ENCODE data around the gene SYS1. TPM values are rescaled to one million over a fixed set of nuclear protein-coding genes. Genes with fewer than 3 reads are reported as not detected.

Gene SYS1
- polyA plus RNA-seq, 1 donor from 2014 or later, result 16.1 TPM

- Histone ChIP-seq H3K27me3 (ENCODE audit: insufficient read depth, low read depth, low read length) (no peaks in the 10 kb centered on the region), H3K9me2 (ENCODE audit: insufficient read depth, low read length) (no peaks in the 10 kb centered on the region), H3K9me3 (ENCODE audit: low read length) (no peaks in the 10 kb centered on the region), H2AFZ (ENCODE audit: low read depth, low read length) (no peak overlapping the region), H3K36me3 (ENCODE audit: insufficient read depth, low read length) (no peaks in the 10 kb centered on the region), H4K20me1 (ENCODE audit: insufficient read depth) (no peaks in the 10 kb centered on the region), H3K4me3 (ENCODE audit: low read length) (no peak overlapping the region), H3K79me2 (replicated peaks; ENCODE audit: insufficient read depth, low read length) (no peaks in the 10 kb centered on the region), H3K9ac (ENCODE audit: low read length) (no peak overlapping the region), H3F3A (ENCODE audit: insufficient read depth, low read length, poor library complexity, severe bottlenecking) (no peaks in the 10 kb centered on the region), H3K27ac (ENCODE audit: low read length) (no peak overlapping the region), H3K4me2 (ENCODE audit: low read length) (no peak overlapping the region)
- TF ChIP-seq SMC3 (conservative IDR thresholded peaks at IDR 0.05; ENCODE audit: poor library complexity) (no peak), CTCF (IDR thresholded peaks at IDR 0.05; ENCODE audit: poor library complexity, severe bottlenecking) (no peak)
These were observed 40.0 kb upstream of the SYS1 start for GRCh38 chr20:45322952-45323383.

- H2AFZ ChIP-seq (ENCODE audit: low read depth, low read length), result no peak overlapping the region
- H3K79me2 ChIP-seq (replicated peaks; ENCODE audit: insufficient read depth, low read length), result no peaks in the 10 kb centered on the region
- no peaks in the 10 kb centered on the region for H3K9me3 ChIP-seq (ENCODE audit: low read length)
- no peak for TF ChIP-seq REST (IDR thresholded peaks at IDR 0.05; ENCODE audit: borderline replicate concordance)
- no peak for TF ChIP-seq TAF1 (IDR thresholded peaks at IDR 0.05; ENCODE audit: low read depth)
- TF ChIP-seq MXI1 (conservative IDR thresholded peaks at IDR 0.05; ENCODE audit: poor library complexity, severe bottlenecking), result no peak
- no peak for TF ChIP-seq POLR2AphosphoS5 (IDR thresholded peaks at IDR 0.05)
- TF ChIP-seq CTCF (IDR thresholded peaks at IDR 0.05; ENCODE audit: poor library complexity, severe bottlenecking), result no peak
- no peak for TF ChIP-seq EP300 (conservative IDR thresholded peaks at IDR 0.05; ENCODE audit: poor library complexity, severe bottlenecking)
- TF ChIP-seq SMC3 (conservative IDR thresholded peaks at IDR 0.05; ENCODE audit: poor library complexity), result no peak
- no peak for TF ChIP-seq EZH2 (IDR thresholded peaks at IDR 0.05; ENCODE audit: borderline replicate concordance, insufficient read depth, low read length, poor library complexity, severe bottlenecking)
- TF ChIP-seq RAD21 (conservative IDR thresholded peaks at IDR 0.05), result no peak
- H3K27ac ChIP-seq (ENCODE audit: low read length), result no peak overlapping the region
- H3K27me3 ChIP-seq (ENCODE audit: insufficient read depth, low read depth, low read length), result no peaks in the 10 kb centered on the region
- no peaks in the 10 kb centered on the region for H3F3A ChIP-seq (ENCODE audit: insufficient read depth, low read length, poor library complexity, severe bottlenecking)
- H3K4me2 ChIP-seq (ENCODE audit: low read length), result no peak overlapping the region
- H3K36me3 ChIP-seq (ENCODE audit: insufficient read depth, low read length), result no peaks in the 10 kb centered on the region
- H3K9ac ChIP-seq (ENCODE audit: low read length), result no peak overlapping the region
- no peaks in the 10 kb centered on the region for H4K20me1 ChIP-seq (ENCODE audit: insufficient read depth)
- no peak overlapping the region for H3K4me3 ChIP-seq (ENCODE audit: low read length)
- no peaks in the 10 kb centered on the region for H3K9me2 ChIP-seq (ENCODE audit: insufficient read depth, low read length)
These were observed 39.2 kb upstream of the SYS1 start for GRCh38 chr20:45323731-45324130.

All from neural cell (in vitro differentiated cells).